Measurements from ENCODE around the gene KRTAP10-7. TPM values are rescaled to one million over a fixed set of nuclear protein-coding genes. Genes with fewer than 3 reads are reported as not detected.
"Not testable (repeated sequence)": the region's sequence is repeated elsewhere in the genome, so short reads cannot be mapped to it uniquely, and the experiment has no call there.

The KRTAP10-7 gene, protein sequence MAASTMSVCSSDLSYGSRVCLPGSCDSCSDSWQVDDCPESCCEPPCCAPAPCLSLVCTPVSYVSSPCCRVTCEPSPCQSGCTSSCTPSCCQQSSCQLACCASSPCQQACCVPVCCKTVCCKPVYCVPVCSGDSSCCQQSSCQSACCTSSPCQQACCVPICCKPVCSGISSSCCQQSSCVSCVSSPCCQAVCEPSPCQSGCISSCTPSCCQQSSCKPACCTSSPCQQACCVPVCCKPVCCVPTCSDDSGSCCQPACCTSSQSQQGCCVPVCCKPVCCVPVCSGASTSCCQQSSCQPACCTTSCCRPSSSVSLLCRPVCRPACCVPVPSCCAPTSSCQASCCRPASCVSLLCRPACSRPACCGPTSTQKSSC
- not detected for total RNA-seq

DNA sequence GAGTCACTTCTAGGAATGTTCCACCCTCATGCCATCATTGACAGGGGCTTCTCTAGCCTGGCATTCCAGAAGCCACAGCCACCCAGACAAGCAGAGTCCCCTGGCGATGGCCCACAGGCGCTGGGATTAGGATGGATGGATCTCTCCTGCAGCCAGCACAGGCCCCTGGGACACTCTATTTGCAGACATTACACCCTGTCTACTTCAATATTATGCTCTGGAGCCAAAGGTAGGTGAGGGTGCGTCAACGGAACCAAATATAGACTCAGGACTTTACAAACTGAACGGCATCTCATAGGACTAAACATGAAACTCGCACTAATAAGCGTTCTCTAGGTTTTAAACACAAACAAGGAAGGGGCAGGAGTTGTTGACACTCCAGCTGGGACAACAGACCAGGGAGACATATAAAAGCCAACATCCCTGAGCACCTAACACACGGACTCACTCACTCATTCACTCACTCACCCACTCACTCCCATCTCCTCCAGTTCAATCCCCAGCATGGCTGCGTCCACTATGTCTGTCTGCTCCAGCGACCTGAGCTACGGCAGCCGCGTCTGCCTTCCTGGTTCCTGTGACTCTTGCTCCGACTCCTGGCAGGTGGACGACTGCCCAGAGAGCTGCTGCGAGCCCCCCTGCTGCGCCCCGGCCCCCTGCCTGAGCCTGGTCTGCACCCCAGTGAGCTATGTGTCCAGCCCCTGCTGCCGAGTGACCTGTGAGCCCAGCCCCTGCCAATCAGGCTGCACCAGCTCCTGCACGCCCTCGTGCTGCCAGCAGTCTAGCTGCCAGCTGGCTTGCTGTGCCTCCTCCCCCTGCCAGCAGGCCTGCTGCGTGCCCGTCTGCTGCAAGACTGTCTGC is at the start of gene KRTAP10-7:
Gene KRTAP10-7, plus strand, starts transcription at position 480 of the 861 bp plus-strand sequence. Its CDS starts 25 bp downstream, at position 505.
- DNase-seq; H3K9me3 Mint-ChIP-seq; H3K4me1 Mint-ChIP-seq (ENCODE audit: low read depth); ATAC-seq (replicated peaks in 1 of 2); H3K4me3 Mint-ChIP-seq; H3K36me3 Mint-ChIP-seq (ENCODE audit: insufficient read depth in 2 of 2); H3K27me3 Mint-ChIP-seq (ENCODE audit: low read depth); H3K27ac Mint-ChIP-seq: not testable (repeated sequence)

DNA sequence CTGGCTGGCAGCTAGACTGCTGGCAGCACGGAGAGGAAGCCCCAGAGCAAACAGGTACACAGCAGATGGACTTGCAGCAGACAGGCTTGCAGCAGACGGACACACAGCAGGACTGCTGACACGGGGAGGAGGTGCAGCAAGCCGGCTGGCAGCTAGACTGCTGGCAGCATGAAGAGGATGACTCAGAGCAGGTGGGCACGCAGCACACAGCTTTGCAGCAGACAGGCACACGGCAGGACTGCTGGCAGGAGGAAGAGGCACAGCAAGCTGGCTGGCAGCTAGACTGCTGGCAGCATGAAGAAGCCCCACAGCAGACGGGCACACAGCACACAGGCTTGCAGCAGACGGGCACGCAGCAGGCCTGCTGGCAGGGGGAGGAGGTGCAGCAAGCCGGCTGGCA is 49.6 kb upstream of the KRTAP10-7 start:
- DNase-seq (no peak), ATAC-seq (replicated peaks in 1 of 2) (no peak)
- Mint-ChIP-seq H3K9me3 (peaks cover 13 to 16% of the 10 kb centered on the region in 2 donors), H3K36me3 (ENCODE audit: insufficient read depth in 2 of 2) (peaks cover 12 to 21% of the 10 kb centered on the region in 2 donors), H3K27me3 (ENCODE audit: low read depth) (no peaks in the 10 kb centered on the region), H3K4me1 (ENCODE audit: low read depth) (peaks cover 18% of the 10 kb centered on the region), H3K27ac (no peak overlapping the region), H3K4me3 (no peak overlapping the region)

DNA sequence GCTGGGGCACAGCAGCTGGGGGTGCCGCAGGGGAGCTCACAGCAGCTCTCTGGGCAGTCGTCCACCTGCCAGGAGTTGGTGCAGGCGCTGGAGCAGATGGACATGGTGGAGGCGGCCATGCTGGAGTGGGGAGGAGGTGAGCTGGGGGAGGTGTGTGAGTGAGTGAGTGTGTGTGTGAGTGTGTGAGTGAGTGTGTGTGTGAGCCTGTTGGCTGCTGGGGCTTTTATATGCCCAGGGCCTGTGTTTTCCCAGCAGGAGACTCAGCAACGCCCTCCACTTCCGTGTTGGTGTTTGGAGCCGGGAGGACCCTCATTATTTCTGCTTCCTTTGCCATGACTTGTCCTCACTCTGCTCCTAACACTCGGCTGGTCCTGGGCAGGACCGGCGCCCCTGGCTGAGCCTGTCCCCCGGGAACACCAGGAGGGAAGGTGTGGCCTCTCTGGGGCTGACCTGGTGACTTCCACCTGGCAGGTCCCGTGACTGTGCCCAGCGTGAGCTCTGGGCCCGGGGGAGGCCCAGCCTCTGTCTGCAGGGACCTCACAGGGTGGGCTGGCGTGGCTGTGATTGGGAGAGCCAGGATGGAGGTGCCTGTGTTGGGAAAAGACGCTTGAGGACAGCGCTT is 48.9 kb upstream of the KRTAP10-7 start, which contains the start of gene KRTAP10-2:
Gene KRTAP10-2, minus strand, starts transcription at position 166 of the 622 bp plus-strand sequence. Its CDS starts 47 bp downstream, at position 119.
- peaks cover 18% of the 10 kb centered on the region for H3K4me1 Mint-ChIP-seq (ENCODE audit: low read depth)
- no peak within 1 kb of the TSS for H3K4me3 Mint-ChIP-seq
- no peak within 1 kb of the TSS for H3K27ac Mint-ChIP-seq
- H3K9me3 Mint-ChIP-seq: peaks cover 13 to 16% of the 10 kb centered on the region in 2 donors
- no peak for ATAC-seq (replicated peaks in 1 of 2)
- peaks cover 12 to 20% of the 10 kb centered on the region in 2 donors for H3K36me3 Mint-ChIP-seq (ENCODE audit: insufficient read depth in 2 of 2)
- no peak for DNase-seq
- no peaks in the 10 kb centered on the region for H3K27me3 Mint-ChIP-seq (ENCODE audit: low read depth)

DNA sequence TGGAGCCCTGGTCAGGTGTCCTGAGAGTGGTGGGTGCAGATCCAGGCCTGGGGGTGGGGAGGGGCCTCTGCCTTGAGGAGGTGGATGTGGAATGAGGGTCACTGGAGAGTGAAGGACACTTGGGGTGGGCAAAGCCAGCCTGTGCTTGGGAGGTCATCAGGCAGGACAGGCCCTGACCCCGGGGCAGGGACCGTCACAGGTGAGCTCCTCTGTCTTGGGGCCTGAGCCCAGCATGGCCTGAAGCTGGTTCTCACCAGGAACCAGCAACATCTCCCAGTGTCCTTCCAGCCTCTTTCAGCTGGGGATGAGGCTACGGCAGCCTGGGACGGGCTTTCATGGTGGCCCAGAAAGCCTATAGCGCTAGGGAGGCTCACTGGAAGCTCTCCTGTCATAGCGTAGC is 48.3 kb upstream of the KRTAP10-7 start:
- no peak overlapping the region for H3K4me3 Mint-ChIP-seq
- no peaks in the 10 kb centered on the region for H3K27me3 Mint-ChIP-seq (ENCODE audit: low read depth)
- ATAC-seq (replicated peaks in 1 of 2) (no peak), DNase-seq (no peak)
- H3K27ac Mint-ChIP-seq: no peak overlapping the region
- H3K4me1 Mint-ChIP-seq (ENCODE audit: low read depth): peaks cover 14% of the 10 kb centered on the region
- peaks cover 6 to 13% of the 10 kb centered on the region in 2 donors for H3K36me3 Mint-ChIP-seq (ENCODE audit: insufficient read depth in 2 of 2)
- peaks cover 6 to 9% of the 10 kb centered on the region in 2 donors for H3K9me3 Mint-ChIP-seq

DNA sequence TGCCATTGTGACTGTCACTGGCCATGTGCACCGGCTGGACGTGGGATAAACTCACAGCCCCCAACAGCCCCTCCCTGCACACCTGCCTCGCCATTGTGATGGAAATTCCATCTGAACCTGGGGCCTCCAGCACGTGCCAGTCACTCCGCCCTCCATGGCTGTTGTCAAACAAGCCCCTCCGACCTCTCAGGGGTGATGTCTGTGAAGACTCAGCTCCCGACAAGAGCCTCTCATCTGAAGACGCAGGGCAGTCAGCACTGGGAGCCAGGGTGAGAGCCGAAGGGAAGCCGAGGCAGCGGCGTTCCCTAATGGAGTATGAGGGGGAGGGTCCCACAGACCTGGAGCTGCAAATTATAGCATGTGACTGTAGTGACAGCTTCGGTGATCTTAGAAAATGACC is 47.7 kb upstream of the KRTAP10-7 start:
- Mint-ChIP-seq H3K4me3 (no peak overlapping the region), H3K27me3 (ENCODE audit: low read depth) (no peaks in the 10 kb centered on the region), H3K9me3 (peaks cover under 1 to 4% of the 10 kb centered on the region in 2 donors), H3K4me1 (ENCODE audit: low read depth) (peaks cover 9% of the 10 kb centered on the region), H3K27ac (no peak overlapping the region), H3K36me3 (ENCODE audit: insufficient read depth in 2 of 2) (peaks cover 2 to 8% of the 10 kb centered on the region in 2 donors)
- DNase-seq (no peak), ATAC-seq (replicated peaks in 1 of 2) (no peak)

DNA sequence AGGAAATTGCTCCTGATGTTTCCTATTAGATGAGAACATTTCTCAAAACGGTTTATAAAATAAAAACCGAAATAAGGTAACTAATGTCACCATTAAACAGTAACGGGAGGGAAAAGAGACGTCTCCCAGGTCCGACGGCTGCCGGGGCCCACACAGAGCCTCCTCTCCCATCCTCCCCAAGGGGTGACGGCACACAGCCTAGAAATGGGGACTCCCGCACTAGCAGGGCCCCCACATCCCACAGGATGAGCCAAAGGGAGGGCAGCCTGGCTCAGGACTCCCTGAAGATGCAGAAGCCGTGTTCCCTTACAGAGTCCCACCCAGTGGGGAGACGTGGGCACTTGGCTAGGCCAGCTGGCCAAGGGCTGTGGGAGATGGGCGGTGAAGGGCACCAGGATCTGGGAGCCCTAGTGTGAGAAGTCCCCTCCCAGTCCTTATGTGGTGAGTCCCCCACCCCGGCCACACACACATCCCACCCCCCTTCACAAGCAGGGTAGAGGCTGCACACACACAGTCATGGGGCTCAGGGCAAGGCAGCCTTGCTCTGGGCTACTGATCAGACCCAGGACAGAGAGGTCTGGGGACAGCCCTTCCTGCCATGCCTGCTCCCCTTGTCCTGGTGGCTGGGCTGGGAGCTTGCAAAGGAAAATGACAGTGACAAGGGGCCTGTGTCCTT is 45.1 kb upstream of the KRTAP10-7 start:
- DNase-seq (no peak), ATAC-seq (replicated peaks in 1 of 2) (no peak)
- peaks cover 0 to 7% of the 10 kb centered on the region in 2 donors for H3K36me3 Mint-ChIP-seq (ENCODE audit: insufficient read depth in 2 of 2)
- no peaks in the 10 kb centered on the region for H3K27me3 Mint-ChIP-seq (ENCODE audit: low read depth)
- peaks cover 0 to 4% of the 10 kb centered on the region in 2 donors for H3K9me3 Mint-ChIP-seq
- H3K27ac Mint-ChIP-seq: no peak overlapping the region
- H3K4me3 Mint-ChIP-seq: no peak overlapping the region
- H3K4me1 Mint-ChIP-seq (ENCODE audit: low read depth): no peaks in the 10 kb centered on the region

DNA sequence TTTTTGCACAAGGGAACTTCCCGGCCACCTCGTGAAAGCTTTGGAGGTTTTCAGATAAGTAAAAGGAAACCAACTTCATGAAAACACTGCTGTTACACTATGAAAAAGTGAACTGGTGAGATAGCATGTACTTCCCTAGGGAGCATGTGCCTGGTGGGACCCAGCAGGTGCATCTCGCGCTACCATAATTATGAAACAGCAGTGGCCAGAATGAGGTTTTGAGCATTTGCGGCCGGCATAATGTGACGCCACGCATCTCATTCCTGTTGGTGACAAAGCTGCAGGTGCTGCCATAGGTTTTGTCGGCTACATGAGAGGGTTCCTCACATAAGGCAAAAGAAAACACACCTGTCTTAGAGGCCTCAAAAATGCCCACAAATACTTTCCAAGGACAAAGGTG is 43.5 kb upstream of the KRTAP10-7 start:
- H3K9me3 Mint-ChIP-seq: peaks cover 4 to 15% of the 10 kb centered on the region in 2 donors
- no peak for DNase-seq

DNA sequence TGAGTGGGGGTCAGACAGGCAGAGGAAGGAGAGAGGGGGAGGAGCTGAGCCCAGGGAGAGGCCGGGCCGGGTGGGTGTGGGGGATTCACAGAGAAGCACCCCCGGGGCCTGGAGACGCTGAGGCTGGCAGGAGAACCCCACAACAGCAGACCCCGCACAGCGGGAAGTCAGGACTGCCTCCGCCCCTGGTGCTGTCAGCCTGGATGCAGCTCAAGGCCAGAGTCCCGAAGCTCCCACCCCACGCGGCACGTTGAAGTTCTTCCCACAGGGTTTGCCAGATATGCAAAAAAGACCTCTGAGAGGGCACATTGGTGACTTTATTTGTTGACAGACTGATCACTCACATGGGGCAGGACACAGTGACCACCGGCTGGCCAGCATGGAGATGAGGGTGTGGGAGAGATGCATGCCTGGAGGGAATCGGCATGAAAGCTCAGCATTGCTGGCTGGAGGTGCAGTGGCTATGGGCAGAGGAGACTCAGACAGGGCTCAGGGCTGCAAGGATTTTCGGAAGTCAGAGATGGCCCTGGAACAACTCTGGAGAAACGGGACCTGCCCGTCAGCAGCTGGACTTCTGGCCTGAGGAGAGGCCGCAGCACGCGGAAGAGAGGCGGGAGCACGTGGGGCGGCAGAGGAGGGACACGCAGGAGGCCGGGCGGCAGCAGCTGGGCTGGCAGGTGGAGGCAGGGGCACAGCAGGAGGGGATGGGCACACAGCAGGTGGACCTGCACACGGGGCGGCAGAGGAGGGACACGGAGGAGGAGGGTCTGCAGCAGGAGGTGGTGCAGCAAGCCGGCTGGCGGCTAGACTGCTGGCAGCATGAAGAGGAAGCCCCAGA is 42.7 kb upstream of the KRTAP10-7 start:
- no peaks in the 10 kb centered on the region for H3K4me1 Mint-ChIP-seq (ENCODE audit: low read depth)
- H3K36me3 Mint-ChIP-seq (ENCODE audit: insufficient read depth in 2 of 2): peaks cover 3 to 11% of the 10 kb centered on the region in 2 donors
- H3K9me3 Mint-ChIP-seq: peaks cover 10 to 19% of the 10 kb centered on the region in 2 donors
- no peak overlapping the region for H3K4me3 Mint-ChIP-seq
- H3K27ac Mint-ChIP-seq: no peak overlapping the region
- H3K27me3 Mint-ChIP-seq (ENCODE audit: low read depth): no peaks in the 10 kb centered on the region
- DNase-seq (no peak), ATAC-seq (replicated peaks in 1 of 2) (no peak)

More for the DNA sequence above, 43.5 kb upstream of the KRTAP10-7 start:
- no peak for ATAC-seq (replicated peaks in 1 of 2)
- Mint-ChIP-seq H3K4me1 (ENCODE audit: low read depth) (no peaks in the 10 kb centered on the region), H3K36me3 (ENCODE audit: insufficient read depth in 2 of 2) (peaks cover 3 to 9% of the 10 kb centered on the region in 2 donors), H3K27ac (no peak overlapping the region), H3K27me3 (ENCODE audit: low read depth) (no peaks in the 10 kb centered on the region), H3K4me3 (no peak overlapping the region)

DNA sequence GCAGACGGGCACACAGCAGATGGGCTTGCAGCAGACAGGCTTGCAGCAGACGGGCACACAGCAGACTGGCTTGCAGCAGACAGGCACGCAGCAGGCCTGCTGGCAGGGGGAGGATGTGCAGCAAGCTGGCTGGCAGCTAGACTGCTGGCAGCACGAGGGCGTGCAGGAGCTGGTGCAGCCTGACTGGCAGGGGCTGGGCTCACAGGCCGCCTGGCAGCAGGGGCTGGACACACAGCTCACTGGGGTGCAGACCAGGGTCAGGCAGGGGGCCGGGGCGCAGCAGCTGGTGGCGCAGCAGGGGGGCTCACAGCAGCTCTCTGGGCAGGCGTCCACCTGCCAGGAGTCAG is 42.1 kb upstream of the KRTAP10-7 start:
- not testable (repeated sequence) for H3K27ac Mint-ChIP-seq; H3K4me3 Mint-ChIP-seq; DNase-seq; H3K27me3 Mint-ChIP-seq (ENCODE audit: low read depth); ATAC-seq (replicated peaks in 1 of 2); H3K4me1 Mint-ChIP-seq (ENCODE audit: low read depth); H3K36me3 Mint-ChIP-seq (ENCODE audit: insufficient read depth in 2 of 2)
- H3K9me3 Mint-ChIP-seq: peaks cover 11 to 19% of the 10 kb centered on the region in 2 donors

DNA sequence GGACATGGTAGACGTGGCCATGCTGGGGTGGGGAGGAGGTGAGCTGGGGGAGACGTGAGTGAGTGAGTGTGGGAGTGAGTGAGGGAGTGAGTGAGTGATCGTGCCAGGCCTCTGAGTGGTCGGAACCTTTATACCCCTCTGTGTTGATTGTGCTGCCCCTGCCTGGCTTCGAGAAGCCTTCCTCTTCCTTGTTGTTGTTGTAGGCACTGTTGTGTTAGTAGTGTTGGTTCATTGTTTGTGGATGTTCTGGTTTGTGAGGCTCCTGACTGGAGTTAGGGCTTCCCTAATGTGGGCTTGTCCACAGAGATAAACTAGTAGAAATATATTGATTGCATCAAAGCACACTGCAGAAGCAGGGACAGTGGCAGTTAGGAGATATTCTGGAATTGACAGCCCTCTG is 41.7 kb upstream of the KRTAP10-7 start, which contains the start of gene KRTAP10-3:
Gene KRTAP10-3, minus strand, starts transcription at position 101 of the 400 bp plus-strand sequence. Its CDS starts 80 bp downstream, at position 21.
- ATAC-seq (replicated peaks in 1 of 2) (no peak), DNase-seq (no peak)
- Mint-ChIP-seq H3K27ac (no peak within 1 kb of the TSS), H3K4me3 (no peak within 1 kb of the TSS), H3K4me1 (ENCODE audit: low read depth) (no peaks in the 10 kb centered on the region), H3K36me3 (ENCODE audit: insufficient read depth in 2 of 2) (peaks cover 3 to 9% of the 10 kb centered on the region in 2 donors), H3K27me3 (ENCODE audit: low read depth) (no peaks in the 10 kb centered on the region), H3K9me3 (peaks cover 12 to 19% of the 10 kb centered on the region in 2 donors)

DNA sequence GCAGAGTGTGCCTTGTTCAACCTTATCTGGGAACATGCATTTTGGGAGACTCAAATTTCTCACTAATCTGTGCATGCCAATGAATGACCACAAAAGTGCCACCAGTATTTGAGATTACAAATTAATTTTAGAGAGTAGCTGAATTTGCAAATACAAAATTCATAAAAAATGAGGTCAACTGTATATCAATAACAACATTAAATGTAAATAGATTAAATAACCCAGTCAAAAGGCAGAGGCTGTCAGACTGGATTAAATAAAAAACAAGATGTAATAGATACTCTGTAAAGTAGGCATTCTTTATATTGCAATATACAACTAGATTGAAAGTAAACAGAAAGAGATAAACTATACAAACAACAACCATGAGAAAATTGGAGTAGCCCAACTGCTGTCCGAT is 36.3 kb upstream of the KRTAP10-7 start:
- peaks cover 14% of the 10 kb centered on the region for H3K4me1 Mint-ChIP-seq (ENCODE audit: low read depth)
- H3K27me3 Mint-ChIP-seq (ENCODE audit: low read depth): no peaks in the 10 kb centered on the region
- ATAC-seq (replicated peaks in 1 of 2) (no peak), DNase-seq (no peak)
- H3K36me3 Mint-ChIP-seq (ENCODE audit: insufficient read depth in 2 of 2): peaks cover 3 to 9% of the 10 kb centered on the region in 2 donors
- H3K27ac Mint-ChIP-seq: peak overlapping the region; percentile 28
- peaks cover 12 to 18% of the 10 kb centered on the region in 2 donors for H3K9me3 Mint-ChIP-seq
- no peak overlapping the region for H3K4me3 Mint-ChIP-seq

Data from activated T-cell treated with anti-CD3 and anti-CD28 coated beads, Interleukin-2, amount 50 U/mL, for 72 hours (primary cell).